SK-N-SH treated with all-trans-retinoic acid at 6 μM for 48 hours (cell line): ENCODE measurements around the gene SLC38A10.

Experiments used
- CSDC2 ChIP-seq: fragments of 250-450 bp; sonication (Bioruptor Pico); IDR thresholded peaks from 2 replicates; pipeline ENCODE4 v1.5.0; 2020; ENCODE audit warnings: mild to moderate bottlenecking, moderate library complexity
- GLIS3 ChIP-seq: fragments of 250-450 bp; sonication (Bioruptor Pico); IDR thresholded peaks from 2 replicates; pipeline ENCODE4 v1.5.0; 2020; ENCODE audit warnings: mild to moderate bottlenecking, moderate library complexity
- ISL1 ChIP-seq: fragments of 250-450 bp; sonication (Bioruptor Pico); IDR thresholded peaks from 2 replicates; pipeline ENCODE4 v2.1.2; 2022; ENCODE audit warnings: mild to moderate bottlenecking, moderate library complexity
- OSR1 ChIP-seq: fragments of 250-450 bp; sonication (Bioruptor Pico); IDR thresholded peaks from 2 replicates; pipeline ENCODE4 v1.8.0; 2022; ENCODE audit warnings: moderate library complexity, mild to moderate bottlenecking, inconsistent platforms
- TCF4 ChIP-seq: fragments of 250-450 bp; sonication (Bioruptor Pico); IDR thresholded peaks from 2 replicates; pipeline ENCODE4 v1.8.0; 2021; ENCODE audit warnings: mild to moderate bottlenecking, moderate library complexity, borderline replicate concordance
- ZC3H10 ChIP-seq: fragments of 250-450 bp; sonication (Bioruptor Pico); IDR thresholded peaks from 2 replicates; pipeline ENCODE4 v1.5.1; 2021; ENCODE audit warnings: mild to moderate bottlenecking, moderate library complexity
- ZFP3 ChIP-seq: fragments of 250-450 bp; sonication (Bioruptor Pico); IDR thresholded peaks from 2 replicates; pipeline ENCODE4 v1.5.0; 2020; ENCODE audit warnings: mild to moderate bottlenecking, moderate library complexity
- ZNF8 ChIP-seq: fragments of 450-650 bp; formaldehyde crosslinking; IDR thresholded peaks from 2 replicates; pipeline ENCODE4 v1.5.0; 2020; ENCODE audit warnings: mild to moderate bottlenecking, moderate library complexity
- TF ChIP-seq, protein P1 (sequence below): fragments of 250-450 bp; sonication (Bioruptor Pico); IDR thresholded peaks from 2 replicates; pipeline ENCODE4 v1.5.1; 2020; ENCODE audit warnings: low read depth, mild to moderate bottlenecking, moderate library complexity
- TF ChIP-seq, protein P2 (sequence below): fragments of 250-450 bp; sonication (Bioruptor Pico); IDR thresholded peaks from 2 replicates; pipeline ENCODE4 v1.8.0; 2020; ENCODE audit warnings: mild to moderate bottlenecking, moderate library complexity, borderline replicate concordance
- TF ChIP-seq, protein P3 (sequence below): fragments of 250-450 bp; sonication (Bioruptor Pico); IDR thresholded peaks from 2 replicates; pipeline ENCODE4 v1.5.1; 2021; ENCODE audit warnings: mild to moderate bottlenecking, moderate library complexity

DNA sequence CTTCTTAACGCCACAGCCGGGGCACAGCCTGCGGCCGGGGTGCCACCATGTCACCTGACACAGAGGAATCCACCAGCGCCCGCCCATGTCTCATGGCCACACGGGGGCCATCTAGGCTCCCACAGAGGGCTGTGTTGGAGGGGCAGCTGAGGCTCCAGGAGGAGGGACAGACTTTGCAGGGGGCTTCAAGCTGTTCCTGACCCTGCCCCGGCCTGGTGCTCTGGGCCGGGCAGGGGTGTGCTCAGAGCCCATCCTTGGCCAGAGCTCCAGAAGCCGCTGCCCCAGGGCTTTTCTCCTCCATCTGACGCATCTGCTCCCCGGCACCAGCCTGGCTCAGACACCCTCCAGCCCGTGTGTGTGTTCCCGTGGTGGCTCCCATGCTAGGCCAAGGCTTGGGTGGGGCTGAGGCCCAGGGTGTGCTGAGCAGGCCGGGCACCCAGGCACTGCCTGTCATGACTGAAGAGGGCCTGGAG is 7.8 kb upstream of the SLC38A10 start:
- TF ChIP-seq, protein P1, sequence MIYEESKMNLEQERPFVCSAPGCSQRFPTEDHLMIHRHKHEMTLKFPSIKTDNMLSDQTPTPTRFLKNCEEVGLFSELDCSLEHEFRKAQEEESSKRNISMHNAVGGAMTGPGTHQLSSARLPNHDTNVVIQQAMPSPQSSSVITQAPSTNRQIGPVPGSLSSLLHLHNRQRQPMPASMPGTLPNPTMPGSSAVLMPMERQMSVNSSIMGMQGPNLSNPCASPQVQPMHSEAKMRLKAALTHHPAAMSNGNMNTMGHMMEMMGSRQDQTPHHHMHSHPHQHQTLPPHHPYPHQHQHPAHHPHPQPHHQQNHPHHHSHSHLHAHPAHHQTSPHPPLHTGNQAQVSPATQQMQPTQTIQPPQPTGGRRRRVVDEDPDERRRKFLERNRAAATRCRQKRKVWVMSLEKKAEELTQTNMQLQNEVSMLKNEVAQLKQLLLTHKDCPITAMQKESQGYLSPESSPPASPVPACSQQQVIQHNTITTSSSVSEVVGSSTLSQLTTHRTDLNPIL (CRISPR knock-in tag): no peak
- TF ChIP-seq OSR1 (no peak), CSDC2 (no peak), ZFP3 (CRISPR knock-in tag) (no peak), ISL1 (no peak), ZC3H10 (CRISPR knock-in tag) (no peak), ZNF8 (CRISPR knock-in tag) (no peak), GLIS3 (CRISPR knock-in tag) (no peak), TCF4 (CRISPR knock-in tag) (no peak)
- TF ChIP-seq, protein P2, sequence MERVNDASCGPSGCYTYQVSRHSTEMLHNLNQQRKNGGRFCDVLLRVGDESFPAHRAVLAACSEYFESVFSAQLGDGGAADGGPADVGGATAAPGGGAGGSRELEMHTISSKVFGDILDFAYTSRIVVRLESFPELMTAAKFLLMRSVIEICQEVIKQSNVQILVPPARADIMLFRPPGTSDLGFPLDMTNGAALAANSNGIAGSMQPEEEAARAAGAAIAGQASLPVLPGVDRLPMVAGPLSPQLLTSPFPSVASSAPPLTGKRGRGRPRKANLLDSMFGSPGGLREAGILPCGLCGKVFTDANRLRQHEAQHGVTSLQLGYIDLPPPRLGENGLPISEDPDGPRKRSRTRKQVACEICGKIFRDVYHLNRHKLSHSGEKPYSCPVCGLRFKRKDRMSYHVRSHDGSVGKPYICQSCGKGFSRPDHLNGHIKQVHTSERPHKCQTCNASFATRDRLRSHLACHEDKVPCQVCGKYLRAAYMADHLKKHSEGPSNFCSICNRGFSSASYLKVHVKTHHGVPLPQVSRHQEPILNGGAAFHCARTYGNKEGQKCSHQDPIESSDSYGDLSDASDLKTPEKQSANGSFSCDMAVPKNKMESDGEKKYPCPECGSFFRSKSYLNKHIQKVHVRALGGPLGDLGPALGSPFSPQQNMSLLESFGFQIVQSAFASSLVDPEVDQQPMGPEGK (CRISPR knock-in tag): no peak
- TF ChIP-seq, protein P3, sequence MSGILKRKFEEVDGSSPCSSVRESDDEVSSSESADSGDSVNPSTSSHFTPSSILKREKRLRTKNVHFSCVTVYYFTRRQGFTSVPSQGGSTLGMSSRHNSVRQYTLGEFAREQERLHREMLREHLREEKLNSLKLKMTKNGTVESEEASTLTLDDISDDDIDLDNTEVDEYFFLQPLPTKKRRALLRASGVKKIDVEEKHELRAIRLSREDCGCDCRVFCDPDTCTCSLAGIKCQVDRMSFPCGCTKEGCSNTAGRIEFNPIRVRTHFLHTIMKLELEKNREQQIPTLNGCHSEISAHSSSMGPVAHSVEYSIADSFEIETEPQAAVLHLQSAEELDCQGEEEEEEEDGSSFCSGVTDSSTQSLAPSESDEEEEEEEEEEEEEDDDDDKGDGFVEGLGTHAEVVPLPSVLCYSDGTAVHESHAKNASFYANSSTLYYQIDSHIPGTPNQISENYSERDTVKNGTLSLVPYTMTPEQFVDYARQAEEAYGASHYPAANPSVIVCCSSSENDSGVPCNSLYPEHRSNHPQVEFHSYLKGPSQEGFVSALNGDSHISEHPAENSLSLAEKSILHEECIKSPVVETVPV (CRISPR knock-in tag): no peak
